Neural cell (in vitro differentiated cells): ENCODE data around the gene SWT1.

Experiments
- CTCF ChIP-seq: fragments of 450-650 bp; IDR thresholded peaks from 2 replicates; pipeline ENCODE4 v1.5.1; 2014; ENCODE audit warnings: antibody characterized with exemption, mild to moderate bottlenecking, moderate library complexity; ENCODE audit not compliant: poor library complexity, severe bottlenecking
- POLR2AphosphoS5 ChIP-seq: IDR thresholded peaks from 2 replicates; pipeline ENCODE4 v1.6.1; 2012
- TAF1 ChIP-seq: IDR thresholded peaks from 2 replicates; pipeline ENCODE4 v1.6.1; 2012; ENCODE audit warnings: low read depth

- no peak for TF ChIP-seq TAF1
- TF ChIP-seq CTCF, result no peak
- TF ChIP-seq POLR2AphosphoS5, result no peak
These were observed 70.2 kb downstream of the SWT1 start for GRCh38 chr1:185227161-185227560.
